K562 (cell line): ENCODE results near the gene RING1. TPM values are rescaled to one million over a fixed set of nuclear protein-coding genes. Genes with fewer than 3 reads are reported as not detected.

Experiments
- CC2D1A ChIP-seq: fragments of 450-650 bp; IDR thresholded peaks from 2 replicates; pipeline ENCODE4 v1.6.1; 2017; ENCODE audit warnings: mild to moderate bottlenecking
- E2F3 ChIP-seq: fragments of 250-450 bp; sonication (Bioruptor Pico); IDR thresholded peaks from 2 replicates; pipeline ENCODE4 v1.4.0; 2020; ENCODE audit warnings: mild to moderate bottlenecking
- ESRRA ChIP-seq: fragments of 450-650 bp; IDR thresholded peaks from 2 replicates; pipeline ENCODE4 v1.6.1; 2014; ENCODE audit warnings: low read depth, mild to moderate bottlenecking, moderate library complexity, borderline replicate concordance
- ETV5 ChIP-seq: sonication (generic); formaldehyde crosslinking; IDR thresholded peaks from 2 replicates; pipeline ENCODE4 v1.4.0; 2020; ENCODE audit warnings: low read depth, mild to moderate bottlenecking, missing genetic modification reagents
- JUN ChIP-seq, 2 experiments: sonication (generic) in 1 of 2; formaldehyde crosslinking in 1 of 2; IDR thresholded peaks; 2 replicates each; pipeline versions ENCODE4 v1.6.1 to v1.8.0; 2012 to 2022; ENCODE audit warnings: borderline replicate concordance in 2 of 2, mild to moderate bottlenecking in 2 of 2, improper control_type of control experiment in 1 of 2, low read depth in 1 of 2, low read length in 1 of 2, missing genetic modification reagents in 1 of 2
- KLF13 ChIP-seq: fragments of 450-650 bp; IDR thresholded peaks from 2 replicates; pipeline ENCODE4 v1.6.1; 2016; ENCODE audit warnings: missing genetic modification characterization, low read depth, mild to moderate bottlenecking, missing compliant biosample characterization, moderate library complexity, borderline replicate concordance
- PCBP2 ChIP-seq: fragments of 200-400 bp; formaldehyde crosslinking; IDR thresholded peaks from 2 replicates; pipeline ENCODE4 v1.6.1; 2018; ENCODE audit warnings: low read length, low read depth, mild to moderate bottlenecking, moderate library complexity; ENCODE audit not compliant: poor library complexity, severe bottlenecking
- YY1 ChIP-seq, 3 experiments: IDR thresholded peaks; 2 replicates each; pipeline ENCODE4 v1.6.1; 2011; ENCODE audit warnings: low read length in 2 of 3, mild to moderate bottlenecking in 2 of 3, moderate library complexity in 2 of 3, borderline replicate concordance in 1 of 3, control low read depth in 1 of 3, low read depth in 1 of 3; ENCODE audit not compliant: insufficient read depth in 3 of 3, insufficient replicate concordance in 2 of 3, control insufficient read depth in 1 of 3, insufficient read length in 1 of 3; ENCODE audit errors: extremely low read depth in 1 of 3
- ZC3H8 ChIP-seq: fragments of 450-650 bp; IDR thresholded peaks from 2 replicates; pipeline ENCODE4 v1.6.1; 2017
- ZKSCAN3 ChIP-seq: fragments of 250-450 bp; sonication (Bioruptor Pico); IDR thresholded peaks from 2 replicates; pipeline ENCODE4 v1.4.0; 2020
- ZNF41 ChIP-seq: fragments of 250-450 bp; sonication (Bioruptor Pico); conservative IDR thresholded peaks from 2 replicates; pipeline ENCODE4 v1.4.0; 2020; ENCODE audit warnings: mild to moderate bottlenecking
- ZNF668 ChIP-seq: fragments of 250-450 bp; sonication (Bioruptor Pico); IDR thresholded peaks from 2 replicates; pipeline ENCODE4 v1.8.0; 2022; ENCODE audit warnings: mild to moderate bottlenecking, inconsistent platforms
- polyA plus RNA-seq, 8 experiments: library from polyadenylated mRNA; depleted of rRNA in 4 of 8; stranded (reverse) in 5 of 8; unstranded in 3 of 8; fragments of >200 nt; fragmentation: Nextera tagmentation in 2 of 8; fragmentation: Illumina TruSeq in 1 of 8; extraction: Ambion mirVana in 2 of 8; extraction: Trizol in 1 of 8; gene quantifications; 2 replicates each; pipeline versions ENCODE4 v1.2.1 to v1.2.3, GENCODE V29; 2011 to 2014; ENCODE audit warnings: inconsistent platforms in 1 of 8, missing spikeins in 1 of 8
- total RNA-seq, 7 experiments: library from RNA; depleted of rRNA in 6 of 7; stranded (reverse); fragments of >200 nt in 6 of 7; fragmentation: Illumina TruSeq in 2 of 7; extraction: Trizol in 2 of 7; gene quantifications; 2 replicates each; pipeline versions ENCODE4 v1.2.1 to v1.2.3, GENCODE V29; 2011 to 2021; ENCODE audit warnings: low replicate concordance in 1 of 7

The RING1 gene
- total and polyA plus RNA-seq, 9 of the 15 experiments (the other 6 are each of a cell fraction or from before 2014, with no cell fraction given) = 4.2 to 59.1 (median 36.9) TPM

- TF ChIP-seq ZNF668 (CRISPR knock-in tag) = no peak
- no peak for TF ChIP-seq PCBP2
- no peak for TF ChIP-seq ETV5 (CRISPR knock-in tag)
- TF ChIP-seq JUN (IDR thresholded peaks at IDR 0.05; ENCODE audit: borderline replicate concordance, low read depth, low read length) = 0 out of 2 replicates have a peak, but pooled peaks have one; percentile 7
- TF ChIP-seq JUN (CRISPR knock-in tag; IDR thresholded peaks at IDR 0.05; ENCODE audit: borderline replicate concordance) = no peak
- TF ChIP-seq ZC3H8 = no peak
- no peak for TF ChIP-seq KLF13
- TF ChIP-seq CC2D1A = no peak
- TF ChIP-seq ZNF41 (CRISPR knock-in tag) = no peak
- peak; percentile 99 for TF ChIP-seq ESRRA
- no peak for TF ChIP-seq ZKSCAN3 (CRISPR knock-in tag)
- no peak for TF ChIP-seq E2F3 (CRISPR knock-in tag)
- no peak for TF ChIP-seq YY1 (IDR thresholded peaks at IDR 0.05; ENCODE audit: borderline replicate concordance in 1 of 3, control insufficient read depth in 1 of 3, extremely low read depth in 1 of 3, insufficient read depth in 3 of 3, insufficient read length in 1 of 3, insufficient replicate concordance in 2 of 3, low read depth in 1 of 3, low read length in 2 of 3)
- TF ChIP-seq, all 486 proteins: peak for 51
Observed at GRCh38 chr6:33201147-33201545, 7.2 kb upstream of the RING1 start (continued).
